HepG2 (cell line): ENCODE measurements around the gene GPC6. TPM values are rescaled to one million over a fixed set of nuclear protein-coding genes. Genes with fewer than 3 reads are reported as not detected.

Experiments
- CBFB ChIP-seq: sonication (generic); formaldehyde crosslinking; IDR thresholded peaks from 2 replicates; pipeline ENCODE4 v1.4.0; 2020; ENCODE audit warnings: missing genetic modification reagents
- CENPX ChIP-seq: sonication (generic); formaldehyde crosslinking; IDR thresholded peaks from 2 replicates; pipeline ENCODE4 v1.9.0; 2021; ENCODE audit warnings: mild to moderate bottlenecking, missing genetic modification reagents, moderate library complexity
- GATAD1 ChIP-seq: IDR thresholded peaks from 2 replicates; pipeline ENCODE4 v1.6.1; 2016; ENCODE audit warnings: missing genetic modification reagents, missing compliant biosample characterization
- HNRNPH1 ChIP-seq: fragments of 200-400 bp; formaldehyde crosslinking; optimal IDR thresholded peaks from 2 replicates; pipeline ENCODE3; 2017; ENCODE audit warnings: mild to moderate bottlenecking, low read depth, low read length
- KAT8 ChIP-seq: IDR thresholded peaks from 2 replicates; pipeline ENCODE4 v1.6.1; 2016; ENCODE audit warnings: missing genetic modification reagents, missing compliant biosample characterization
- MEIS1 ChIP-seq: sonication (generic); formaldehyde crosslinking; IDR thresholded peaks from 2 replicates; pipeline ENCODE4 v1.9.0; 2021; ENCODE audit warnings: mild to moderate bottlenecking, missing genetic modification reagents, moderate library complexity, borderline replicate concordance
- MXD4 ChIP-seq: IDR thresholded peaks from 2 replicates; pipeline ENCODE4 v1.6.1; 2016; ENCODE audit warnings: mild to moderate bottlenecking, missing biosample characterization, missing genetic modification reagents
- NFE2 ChIP-seq: sonication (generic); formaldehyde crosslinking; IDR thresholded peaks from 2 replicates; pipeline ENCODE4 v1.4.0; 2020; ENCODE audit warnings: missing genetic modification reagents
- NR2F6 ChIP-seq, 2 experiments: IDR thresholded peaks; 2 replicates each; pipeline ENCODE4 v1.6.1; 2016; ENCODE audit warnings: antibody characterized with exemption in 1 of 2, mild to moderate bottlenecking in 1 of 2
- RNF2 ChIP-seq: fragments of 450-650 bp; conservative IDR thresholded peaks from 2 replicates; pipeline ENCODE4 v1.6.1; 2016; ENCODE audit warnings: low read depth
- SKI ChIP-seq: fragments of 450-650 bp; IDR thresholded peaks from one replicate; pipeline ENCODE4 v1.6.1; 2018; ENCODE audit warnings: mild to moderate bottlenecking; ENCODE audit not compliant: partially characterized antibody
- SP2 ChIP-seq: sonication (generic); formaldehyde crosslinking; IDR thresholded peaks from 2 replicates; pipeline ENCODE4 v1.5.1; 2020; ENCODE audit warnings: mild to moderate bottlenecking, missing genetic modification reagents
- SSRP1 ChIP-seq: IDR thresholded peaks from 2 replicates; pipeline ENCODE4 v1.6.1; 2016; ENCODE audit warnings: control low read depth
- TCF7 ChIP-seq: sonication (generic); IDR thresholded peaks from 2 replicates; pipeline ENCODE4 v1.6.1; 2016; ENCODE audit warnings: antibody characterized with exemption, low read depth
- TOE1 ChIP-seq: sonication (generic); formaldehyde crosslinking; IDR thresholded peaks from 2 replicates; pipeline ENCODE4 v1.4.0; 2020; ENCODE audit warnings: mild to moderate bottlenecking, missing genetic modification reagents
- ZNF3 ChIP-seq: IDR thresholded peaks from 2 replicates; pipeline ENCODE4 v1.7.0; 2017; ENCODE audit warnings: inconsistent platforms
- ZSCAN25 ChIP-seq: sonication (generic); formaldehyde crosslinking; IDR thresholded peaks from 2 replicates; pipeline ENCODE4 v1.8.0; 2022; ENCODE audit warnings: mild to moderate bottlenecking, missing genetic modification reagents
- polyA plus RNA-seq, 8 experiments: library from polyadenylated mRNA; depleted of rRNA in 3 of 8; stranded (reverse) in 7 of 8; unstranded in 1 of 8; fragments of >200 nt; fragmentation: Illumina TruSeq in 4 of 8; extraction: Trizol in 4 of 8; gene quantifications; 2 replicates each; pipeline versions ENCODE4 v1.2.1 to v1.2.3, GENCODE V29; 2011 to 2016; ENCODE audit warnings: low read depth in 4 of 8, missing spikeins in 1 of 8, mixed read lengths in 1 of 8; ENCODE audit not compliant: insufficient read depth in 1 of 8
- total RNA-seq, 5 experiments: library from RNA; depleted of rRNA; stranded (reverse); fragments of >200 nt; fragmentation: Illumina TruSeq; extraction: Trizol; gene quantifications; 2 replicates each; pipeline ENCODE4 v1.2.3, GENCODE V29; 2016; ENCODE audit warnings: low read depth in 1 of 5
- TF ChIP-seq, protein P1 (sequence below): sonication (generic); formaldehyde crosslinking; IDR thresholded peaks from 2 replicates; pipeline ENCODE4 v1.4.0; 2020; ENCODE audit warnings: mild to moderate bottlenecking, missing genetic modification reagents
- TF ChIP-seq, protein P2 (sequence below): sonication (generic); formaldehyde crosslinking; IDR thresholded peaks from 2 replicates; pipeline ENCODE4 v1.5.0; 2020; ENCODE audit warnings: missing genetic modification reagents
- TF ChIP-seq, protein P3 (sequence below): sonication (generic); formaldehyde crosslinking; IDR thresholded peaks from 2 replicates; pipeline ENCODE4 v1.5.1; 2020; ENCODE audit warnings: mild to moderate bottlenecking, missing genetic modification reagents, moderate library complexity
- TF ChIP-seq, protein P4 (sequence below): sonication (generic); formaldehyde crosslinking; IDR thresholded peaks from 2 replicates; pipeline ENCODE4 v1.4.0; 2020; ENCODE audit warnings: missing genetic modification reagents, borderline replicate concordance

GPC6 gene
- total and polyA plus RNA-seq, 2 of the 13 experiments (the other 11 are each of a cell fraction or from before 2014, with no cell fraction given) = 24.5 to 33.9 TPM

DNA sequence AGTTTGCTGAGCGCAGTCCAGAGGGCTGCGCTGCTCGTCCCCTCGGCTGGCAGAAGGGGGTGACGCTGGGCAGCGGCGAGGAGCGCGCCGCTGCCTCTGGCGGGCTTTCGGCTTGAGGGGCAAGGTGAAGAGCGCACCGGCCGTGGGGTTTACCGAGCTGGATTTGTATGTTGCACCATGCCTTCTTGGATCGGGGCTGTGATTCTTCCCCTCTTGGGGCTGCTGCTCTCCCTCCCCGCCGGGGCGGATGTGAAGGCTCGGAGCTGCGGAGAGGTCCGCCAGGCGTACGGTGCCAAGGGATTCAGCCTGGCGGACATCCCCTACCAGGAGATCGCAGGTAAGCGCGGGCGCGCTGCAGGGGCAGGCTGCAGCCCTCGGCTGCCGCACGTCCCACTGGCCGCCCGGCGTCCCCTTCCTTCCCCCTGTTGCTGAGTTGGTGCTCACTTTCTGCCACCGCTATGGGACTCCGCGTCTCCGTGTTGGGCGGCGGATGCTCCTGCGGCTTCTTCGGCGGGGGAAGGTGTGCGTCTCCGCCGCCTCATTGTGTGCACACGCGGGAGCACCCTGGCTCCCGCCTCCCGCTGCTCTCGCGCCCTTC lies 772 bp downstream of the GPC6 start (continued):
- TF ChIP-seq, protein P1, sequence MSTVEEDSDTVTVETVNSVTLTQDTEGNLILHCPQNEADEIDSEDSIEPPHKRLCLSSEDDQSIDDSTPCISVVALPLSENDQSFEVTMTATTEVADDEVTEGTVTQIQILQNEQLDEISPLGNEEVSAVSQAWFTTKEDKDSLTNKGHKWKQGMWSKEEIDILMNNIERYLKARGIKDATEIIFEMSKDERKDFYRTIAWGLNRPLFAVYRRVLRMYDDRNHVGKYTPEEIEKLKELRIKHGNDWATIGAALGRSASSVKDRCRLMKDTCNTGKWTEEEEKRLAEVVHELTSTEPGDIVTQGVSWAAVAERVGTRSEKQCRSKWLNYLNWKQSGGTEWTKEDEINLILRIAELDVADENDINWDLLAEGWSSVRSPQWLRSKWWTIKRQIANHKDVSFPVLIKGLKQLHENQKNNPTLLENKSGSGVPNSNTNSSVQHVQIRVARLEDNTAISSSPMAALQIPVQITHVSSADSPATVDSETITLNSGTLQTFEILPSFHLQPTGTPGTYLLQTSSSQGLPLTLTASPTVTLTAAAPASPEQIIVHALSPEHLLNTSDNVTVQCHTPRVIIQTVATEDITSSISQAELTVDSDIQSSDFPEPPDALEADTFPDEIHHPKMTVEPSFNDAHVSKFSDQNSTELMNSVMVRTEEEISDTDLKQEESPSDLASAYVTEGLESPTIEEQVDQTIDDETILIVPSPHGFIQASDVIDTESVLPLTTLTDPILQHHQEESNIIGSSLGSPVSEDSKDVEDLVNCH = no peak
- no peak for TF ChIP-seq CENPX
- TF ChIP-seq, protein P2, sequence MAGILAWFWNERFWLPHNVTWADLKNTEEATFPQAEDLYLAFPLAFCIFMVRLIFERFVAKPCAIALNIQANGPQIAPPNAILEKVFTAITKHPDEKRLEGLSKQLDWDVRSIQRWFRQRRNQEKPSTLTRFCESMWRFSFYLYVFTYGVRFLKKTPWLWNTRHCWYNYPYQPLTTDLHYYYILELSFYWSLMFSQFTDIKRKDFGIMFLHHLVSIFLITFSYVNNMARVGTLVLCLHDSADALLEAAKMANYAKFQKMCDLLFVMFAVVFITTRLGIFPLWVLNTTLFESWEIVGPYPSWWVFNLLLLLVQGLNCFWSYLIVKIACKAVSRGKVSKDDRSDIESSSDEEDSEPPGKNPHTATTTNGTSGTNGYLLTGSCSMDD = no peak
- TF ChIP-seq NR2F6 (IDR thresholded peaks at IDR 0.05) = no peak
- no peak for TF ChIP-seq NR2F6 (CRISPR knock-in tag; IDR thresholded peaks at IDR 0.05)
- TF ChIP-seq, protein P3, sequence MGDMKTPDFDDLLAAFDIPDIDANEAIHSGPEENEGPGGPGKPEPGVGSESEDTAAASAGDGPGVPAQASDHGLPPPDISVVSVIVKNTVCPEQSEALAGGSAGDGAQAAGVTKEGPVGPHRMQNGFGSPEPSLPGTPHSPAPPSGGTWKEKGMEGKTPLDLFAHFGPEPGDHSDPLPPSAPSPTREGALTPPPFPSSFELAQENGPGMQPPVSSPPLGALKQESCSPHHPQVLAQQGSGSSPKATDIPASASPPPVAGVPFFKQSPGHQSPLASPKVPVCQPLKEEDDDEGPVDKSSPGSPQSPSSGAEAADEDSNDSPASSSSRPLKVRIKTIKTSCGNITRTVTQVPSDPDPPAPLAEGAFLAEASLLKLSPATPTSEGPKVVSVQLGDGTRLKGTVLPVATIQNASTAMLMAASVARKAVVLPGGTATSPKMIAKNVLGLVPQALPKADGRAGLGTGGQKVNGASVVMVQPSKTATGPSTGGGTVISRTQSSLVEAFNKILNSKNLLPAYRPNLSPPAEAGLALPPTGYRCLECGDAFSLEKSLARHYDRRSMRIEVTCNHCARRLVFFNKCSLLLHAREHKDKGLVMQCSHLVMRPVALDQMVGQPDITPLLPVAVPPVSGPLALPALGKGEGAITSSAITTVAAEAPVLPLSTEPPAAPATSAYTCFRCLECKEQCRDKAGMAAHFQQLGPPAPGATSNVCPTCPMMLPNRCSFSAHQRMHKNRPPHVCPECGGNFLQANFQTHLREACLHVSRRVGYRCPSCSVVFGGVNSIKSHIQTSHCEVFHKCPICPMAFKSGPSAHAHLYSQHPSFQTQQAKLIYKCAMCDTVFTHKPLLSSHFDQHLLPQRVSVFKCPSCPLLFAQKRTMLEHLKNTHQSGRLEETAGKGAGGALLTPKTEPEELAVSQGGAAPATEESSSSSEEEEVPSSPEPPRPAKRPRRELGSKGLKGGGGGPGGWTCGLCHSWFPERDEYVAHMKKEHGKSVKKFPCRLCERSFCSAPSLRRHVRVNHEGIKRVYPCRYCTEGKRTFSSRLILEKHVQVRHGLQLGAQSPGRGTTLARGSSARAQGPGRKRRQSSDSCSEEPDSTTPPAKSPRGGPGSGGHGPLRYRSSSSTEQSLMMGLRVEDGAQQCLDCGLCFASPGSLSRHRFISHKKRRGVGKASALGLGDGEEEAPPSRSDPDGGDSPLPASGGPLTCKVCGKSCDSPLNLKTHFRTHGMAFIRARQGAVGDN = peak; percentile 32
- no peak for TF ChIP-seq KAT8
- TF ChIP-seq SP2 (CRISPR knock-in tag) = no peak
- TF ChIP-seq SSRP1 (CRISPR knock-in tag) = no peak
- TF ChIP-seq RNF2 = no peak
- TF ChIP-seq GATAD1 = no peak
- TF ChIP-seq SKI = no peak
- no peak for TF ChIP-seq NFE2 (CRISPR knock-in tag)
- no peak for TF ChIP-seq TCF7
- no peak for TF ChIP-seq TOE1 (CRISPR knock-in tag)
- TF ChIP-seq MEIS1 (CRISPR knock-in tag) = no peak
- TF ChIP-seq ZNF3 = no peak
- no peak for TF ChIP-seq CBFB (CRISPR knock-in tag)
- no peak for TF ChIP-seq MXD4
- no peak for TF ChIP-seq HNRNPH1
- TF ChIP-seq, protein P4, sequence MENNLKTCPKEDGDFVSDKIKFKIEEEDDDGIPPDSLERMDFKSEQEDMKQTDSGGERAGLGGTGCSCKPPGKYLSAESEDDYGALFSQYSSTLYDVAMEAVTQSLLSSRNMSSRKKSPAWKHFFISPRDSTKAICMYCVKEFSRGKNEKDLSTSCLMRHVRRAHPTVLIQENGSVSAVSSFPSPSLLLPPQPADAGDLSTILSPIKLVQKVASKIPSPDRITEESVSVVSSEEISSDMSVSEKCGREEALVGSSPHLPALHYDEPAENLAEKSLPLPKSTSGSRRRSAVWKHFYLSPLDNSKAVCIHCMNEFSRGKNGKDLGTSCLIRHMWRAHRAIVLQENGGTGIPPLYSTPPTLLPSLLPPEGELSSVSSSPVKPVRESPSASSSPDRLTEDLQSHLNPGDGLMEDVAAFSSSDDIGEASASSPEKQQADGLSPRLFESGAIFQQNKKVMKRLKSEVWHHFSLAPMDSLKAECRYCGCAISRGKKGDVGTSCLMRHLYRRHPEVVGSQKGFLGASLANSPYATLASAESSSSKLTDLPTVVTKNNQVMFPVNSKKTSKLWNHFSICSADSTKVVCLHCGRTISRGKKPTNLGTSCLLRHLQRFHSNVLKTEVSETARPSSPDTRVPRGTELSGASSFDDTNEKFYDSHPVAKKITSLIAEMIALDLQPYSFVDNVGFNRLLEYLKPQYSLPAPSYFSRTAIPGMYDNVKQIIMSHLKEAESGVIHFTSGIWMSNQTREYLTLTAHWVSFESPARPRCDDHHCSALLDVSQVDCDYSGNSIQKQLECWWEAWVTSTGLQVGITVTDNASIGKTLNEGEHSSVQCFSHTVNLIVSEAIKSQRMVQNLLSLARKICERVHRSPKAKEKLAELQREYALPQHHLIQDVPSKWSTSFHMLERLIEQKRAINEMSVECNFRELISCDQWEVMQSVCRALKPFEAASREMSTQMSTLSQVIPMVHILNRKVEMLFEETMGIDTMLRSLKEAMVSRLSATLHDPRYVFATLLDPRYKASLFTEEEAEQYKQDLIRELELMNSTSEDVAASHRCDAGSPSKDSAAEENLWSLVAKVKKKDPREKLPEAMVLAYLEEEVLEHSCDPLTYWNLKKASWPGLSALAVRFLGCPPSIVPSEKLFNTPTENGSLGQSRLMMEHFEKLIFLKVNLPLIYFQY (CRISPR knock-in tag) = no peak
- TF ChIP-seq ZSCAN25 = no peak
